IMR-90 (cell line): ENCODE data around the gene DNAH8. TPM values are rescaled to one million over a fixed set of nuclear protein-coding genes. Genes with fewer than 3 reads are reported as not detected.

ENCODE experiments used
- ATAC-seq: fragments of 200-7000 bp; cut with Tn5 transposase; 2 replicates; pipeline ENCODE4 v1.9.1; 2020; ENCODE audit warnings: low read depth, mild to moderate bottlenecking, moderate library complexity
- BruUV-seq: library from RNA; stranded (reverse); fragments of 400-500 nt; replicated peaks from 2 replicates; lab custom pipeline; 2021; lab: Mats Ljungman, UMichigan
- CTCF ChIA-PET: fragments of 300-600 bp; formaldehyde crosslinking; extraction: SDS; loops from one replicate; lab custom pipeline; 2021; ENCODE audit warnings: antibody characterized with exemption; lab: Yijun Ruan, JAX
- POLR2A ChIA-PET: fragments of 300-600 bp; sonication (Branson Sonifier 250); formaldehyde crosslinking; loops from one replicate; lab custom pipeline; 2022; ENCODE audit warnings: antibody characterized with exemption; ENCODE audit not compliant: unreplicated experiment; lab: Charles Lee
- DNase-seq: peaks from one replicate; pipeline ENCODE4 v3.0.0; 2013
- H2AFZ ChIP-seq: replicated peaks from 2 replicates; pipeline ENCODE3; 2013; ENCODE audit warnings: low read length, mild to moderate bottlenecking; ENCODE audit not compliant: poor library complexity
- H2AK5ac ChIP-seq: 2 replicates; pipeline ENCODE4 v1.6.1; 2013; ENCODE audit warnings: low read depth, low read length, inconsistent platforms
- H2AK9ac ChIP-seq: replicated peaks from 2 replicates; pipeline ENCODE3; 2013; ENCODE audit warnings: mild to moderate bottlenecking, low read depth, low read length, moderate library complexity; ENCODE audit not compliant: poor library complexity
- H2BK120ac ChIP-seq: 2 replicates; pipeline ENCODE4 v1.6.1; 2013; ENCODE audit warnings: low read depth, low read length, inconsistent platforms
- H2BK15ac ChIP-seq: 3 replicates; pipeline ENCODE4 v1.6.1; 2013; ENCODE audit warnings: low read depth, low read length, inconsistent platforms
- H2BK20ac ChIP-seq: 2 replicates; pipeline ENCODE4 v1.6.1; 2013; ENCODE audit warnings: low read depth, mild to moderate bottlenecking, inconsistent platforms, low read length, moderate library complexity
- H2BK5ac ChIP-seq: 2 replicates; pipeline ENCODE4 v1.6.1; 2013; ENCODE audit warnings: mild to moderate bottlenecking, low read depth, low read length, inconsistent platforms; ENCODE audit not compliant: poor library complexity, severe bottlenecking
- H3K14ac ChIP-seq: replicated peaks from 2 replicates; pipeline ENCODE4 v1.6.1; 2013; ENCODE audit warnings: low read depth, low read length, inconsistent platforms
- H3K18ac ChIP-seq: 2 replicates; pipeline ENCODE4 v1.6.1; 2013; ENCODE audit warnings: low read depth, low read length, control low read depth
- H3K23ac ChIP-seq: 2 replicates; pipeline ENCODE4 v1.6.1; 2013; ENCODE audit warnings: low read depth, low read length, inconsistent platforms
- H3K27ac ChIP-seq: 2 replicates; pipeline ENCODE4 v1.5.1; 2013; ENCODE audit warnings: mild to moderate bottlenecking, control low read depth, low read length; ENCODE audit not compliant: insufficient read depth
- H3K27me3 ChIP-seq: 2 replicates; pipeline ENCODE4 v1.6.1; 2013; ENCODE audit warnings: low read length; ENCODE audit not compliant: control insufficient read depth, insufficient read depth
- H3K36me3 ChIP-seq: 2 replicates; pipeline ENCODE4 v1.6.1; 2013; ENCODE audit warnings: low read length, mixed read lengths; ENCODE audit not compliant: control insufficient read depth, insufficient read depth
- H3K4ac ChIP-seq: 2 replicates; pipeline ENCODE4 v1.6.1; 2013; ENCODE audit warnings: low read depth, low read length, inconsistent platforms
- H3K4me1 ChIP-seq: 2 replicates; pipeline ENCODE4 v1.6.1; 2013; ENCODE audit warnings: low read length, mixed read lengths; ENCODE audit not compliant: control insufficient read depth, insufficient read depth
- H3K4me2 ChIP-seq: 2 replicates; pipeline ENCODE4 v1.6.1; 2013; ENCODE audit warnings: low read depth, mild to moderate bottlenecking, control low read depth, low read length, moderate library complexity
- H3K4me3 ChIP-seq: 2 replicates; pipeline ENCODE4 v1.5.1; 2013; ENCODE audit warnings: low read depth, mild to moderate bottlenecking, control low read depth, low read length, moderate library complexity; ENCODE audit not compliant: insufficient read depth
- H3K56ac ChIP-seq: 2 replicates; pipeline ENCODE4 v1.6.1; 2013; ENCODE audit warnings: low read length, inconsistent platforms; ENCODE audit not compliant: insufficient read depth; ENCODE audit errors: extremely low read depth
- H3K79me1 ChIP-seq, 2 experiments: 2 replicates each; pipeline ENCODE4 v1.6.1; 2013; ENCODE audit warnings: low read length in 2 of 2, inconsistent platforms in 1 of 2, low read depth in 1 of 2
- H3K9ac ChIP-seq: 2 replicates; pipeline ENCODE4 v1.6.1; 2013; ENCODE audit warnings: low read depth, low read length, control low read depth
- H3K9me1 ChIP-seq: 2 replicates; pipeline ENCODE4 v1.6.1; 2013; ENCODE audit warnings: low read length, inconsistent platforms; ENCODE audit not compliant: insufficient read depth
- H3K9me3 ChIP-seq: 2 replicates; pipeline ENCODE4 v1.6.1; 2013; ENCODE audit warnings: low read length; ENCODE audit not compliant: control insufficient read depth, insufficient read depth
- H4K20me1 ChIP-seq: 2 replicates; pipeline ENCODE4 v1.6.1; 2013; ENCODE audit warnings: low read length, inconsistent platforms; ENCODE audit not compliant: insufficient read depth
- H4K5ac ChIP-seq: 2 replicates; pipeline ENCODE4 v1.6.1; 2013; ENCODE audit warnings: mild to moderate bottlenecking, low read depth, low read length, control low read depth
- H4K8ac ChIP-seq, 2 experiments: 2 replicates each; pipeline ENCODE4 v1.6.1; 2013; ENCODE audit warnings: low read depth in 2 of 2, low read length in 2 of 2, control low read depth in 1 of 2, inconsistent platforms in 1 of 2
- H4K91ac ChIP-seq: 2 replicates; pipeline ENCODE4 v1.6.1; 2013; ENCODE audit warnings: low read depth, low read length, inconsistent platforms; ENCODE audit not compliant: insufficient read depth
- RFX5 ChIP-seq: IDR thresholded peaks from 2 replicates; pipeline ENCODE4 v1.8.0; 2012; ENCODE audit warnings: low read depth, mild to moderate bottlenecking, low read length, moderate library complexity
- WGBS, 2 experiments: methylation state at CpG; one replicate each; pipeline versions ENCODE4 v1.1.5 to v1.1.7; 2013; ENCODE audit warnings: missing lambda C conversion rate in 2 of 2; ENCODE audit not compliant: insufficient read length in 1 of 2; ENCODE audit errors: extremely low coverage in 2 of 2; 5-methylcytosine and 5-hydroxymethylcytosine counted together
- dilution Hi-C: fragments of 300-500 bp; cut with HindIII; formaldehyde crosslinking; loops from one replicate; pipeline ENCODE4 v1.14.3; 2018; ENCODE audit warnings: low sequenced_read_pairs; ENCODE audit not compliant: unreplicated experiment
- in situ Hi-C: fragments of 300-500 bp; cut with MboI; formaldehyde crosslinking; loops from 3 replicates; pipeline ENCODE4 v1.14.3; 2019; ENCODE audit warnings: low sequenced_read_pairs, inconsistent platforms, mixed read lengths
- intact Hi-C: fragments of 100-400 bp; cut with micrococcal nuclease; formaldehyde crosslinking; loops from 2 replicates; pipeline ENCODE4 v1.10.0; 2022
- polyA plus RNA-seq, 3 experiments: library from polyadenylated mRNA; depleted of rRNA; stranded (reverse); fragments of >200 nt; gene quantifications; 2 replicates each; pipeline ENCODE4 v1.2.3, GENCODE V29; 2012; ENCODE audit warnings: low replicate concordance in 1 of 3
- total RNA-seq: library from RNA; depleted of rRNA; stranded (reverse); fragments of >200 nt; gene quantifications from 2 replicates; pipeline ENCODE4 v1.2.3, GENCODE V29; 2012

Gene DNAH8
- total and polyA plus RNA-seq, 2 of the 4 experiments (the other 2 are of a cell fraction): not detected

DNA sequence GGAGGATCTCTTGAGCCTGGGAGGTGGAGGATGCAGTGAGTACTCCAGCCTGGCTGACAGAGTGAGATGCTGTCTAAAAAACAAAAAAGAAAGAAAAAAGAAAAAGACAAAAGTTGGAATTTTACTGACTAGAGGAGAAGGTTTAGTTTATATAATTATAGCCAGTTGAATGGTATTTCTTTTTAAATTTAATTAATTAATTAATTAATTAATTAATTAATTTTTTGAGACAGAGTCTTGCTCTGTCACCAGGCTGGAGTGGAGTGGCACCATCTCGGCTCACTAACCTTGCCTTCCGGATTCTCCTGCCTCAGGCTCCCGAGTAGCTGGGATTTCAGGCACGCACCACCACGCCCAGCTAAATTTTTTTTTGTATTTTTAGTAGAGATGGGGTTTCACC lies 8.7 kb downstream of the DNAH8 start:
- ChIA-PET POLR2A (no interaction called here), CTCF (no interaction called here)
- Histone ChIP-seq H3K36me3 (no peaks in the 10 kb centered on the region), H2AK9ac (no peak overlapping the region), H4K5ac (no peak overlapping the region), H3K18ac (no peak overlapping the region), H3K4me1 (no peaks in the 10 kb centered on the region), H4K20me1 (no peaks in the 10 kb centered on the region), H3K27me3 (peaks cover 7% of the 10 kb centered on the region), H4K8ac (no peak overlapping the region), H2AK5ac (no peak overlapping the region), H4K91ac (no peak overlapping the region), H3K4me2 (no peak overlapping the region), H3K79me1 (no peaks in the 10 kb centered on the region), H2BK5ac (no peak overlapping the region), H3K23ac (no peak overlapping the region), H3K27ac (no peak overlapping the region), H3K4me3 (no peak overlapping the region), H2BK15ac (no peak overlapping the region), H3K9me1 (no peaks in the 10 kb centered on the region), H3K4ac (no peak overlapping the region), H2AFZ (no peak overlapping the region), H3K56ac (no peak overlapping the region), H3K14ac (no peak overlapping the region), H2BK20ac (no peak overlapping the region), H3K9me3 (no peaks in the 10 kb centered on the region), H3K9ac (no peak overlapping the region), H2BK120ac (no peak overlapping the region)
- intact Hi-C loops (no loop called here), in situ Hi-C loops (no loop called here), dilution Hi-C loops (no loop called here)
- BruUV-seq: no TSS peak
- no peak for TF ChIP-seq RFX5
- DNase-seq (no peak), ATAC-seq (no peak)
- WGBS, 2 experiments: no CpG with 5 or more reads among the region's 5 CpGs
